GM23248 (cell line): ENCODE measurements around the gene TCF12. TPM values are rescaled to one million over a fixed set of nuclear protein-coding genes. Genes with fewer than 3 reads are reported as not detected.

Experiments used
- DNase-seq: peaks from one replicate; pipeline ENCODE4 v3.0.0-alpha.2; 2015
- H2AFZ ChIP-seq: fragments of 200-600 bp; sonication (generic); 2 replicates; pipeline ENCODE4 v1.6.1; 2016; ENCODE audit warnings: antibody characterized with exemption
- H3F3A ChIP-seq: fragments of 200-600 bp; sonication (generic); 2 replicates; pipeline ENCODE4 v1.6.1; 2016; ENCODE audit warnings: mild to moderate bottlenecking, antibody characterized with exemption, mixed run types; ENCODE audit not compliant: insufficient read depth
- H3K27ac ChIP-seq: fragments of 200-600 bp; sonication (generic); 2 replicates; pipeline ENCODE4 v1.5.1; 2016; ENCODE audit warnings: mild to moderate bottlenecking
- H3K27me3 ChIP-seq: fragments of 200-600 bp; sonication (generic); replicated peaks from 2 replicates; pipeline ENCODE4 v1.6.1; 2016; ENCODE audit warnings: mild to moderate bottlenecking; ENCODE audit not compliant: insufficient read depth
- H3K36me3 ChIP-seq: fragments of 200-600 bp; sonication (generic); 2 replicates; pipeline ENCODE4 v1.6.1; 2016; ENCODE audit warnings: low read depth, mild to moderate bottlenecking
- H3K4me1 ChIP-seq: fragments of 200-600 bp; sonication (generic); 2 replicates; pipeline ENCODE4 v1.6.1; 2016; ENCODE audit warnings: mild to moderate bottlenecking; ENCODE audit not compliant: insufficient read depth
- H3K4me2 ChIP-seq: fragments of 200-600 bp; sonication (generic); one replicate; pipeline ENCODE4 v1.6.1; 2016; ENCODE audit warnings: mild to moderate bottlenecking; ENCODE audit not compliant: unreplicated experiment
- H3K4me3 ChIP-seq: fragments of 200-600 bp; sonication (generic); 2 replicates; pipeline ENCODE4 v1.5.1; 2016; ENCODE audit warnings: mild to moderate bottlenecking
- H3K79me2 ChIP-seq: fragments of 200-600 bp; sonication (generic); 2 replicates; pipeline ENCODE4 v1.6.1; 2016; ENCODE audit warnings: mild to moderate bottlenecking; ENCODE audit not compliant: insufficient read depth
- H3K9ac ChIP-seq: fragments of 200-600 bp; sonication (generic); 2 replicates; pipeline ENCODE4 v1.6.1; 2016; ENCODE audit warnings: mild to moderate bottlenecking
- H3K9me2 ChIP-seq: fragments of 200-600 bp; sonication (generic); 2 replicates; pipeline ENCODE4 v1.6.1; 2016; ENCODE audit warnings: mixed run types, mild to moderate bottlenecking, moderate library complexity; ENCODE audit not compliant: insufficient read depth
- H3K9me3 ChIP-seq: fragments of 200-600 bp; sonication (generic); one replicate; pipeline ENCODE4 v1.6.1; 2017; ENCODE audit warnings: low read depth
- H4K20me1 ChIP-seq: fragments of 200-600 bp; sonication (generic); 2 replicates; pipeline ENCODE4 v1.6.0; 2016; ENCODE audit not compliant: insufficient read depth
- EZH2 ChIP-seq: fragments of 200-600 bp; sonication (generic); IDR thresholded peaks from 2 replicates; pipeline ENCODE4 v1.6.1; 2018; ENCODE audit warnings: antibody characterized with exemption, mild to moderate bottlenecking; ENCODE audit not compliant: insufficient read depth, poor library complexity, severe bottlenecking
- EZH2phosphoT487 ChIP-seq: fragments of 200-600 bp; sonication (generic); IDR thresholded peaks from 2 replicates; pipeline ENCODE4 v1.6.1; 2018; ENCODE audit warnings: antibody characterized with exemption, moderate library complexity, mild to moderate bottlenecking, low read depth; ENCODE audit not compliant: insufficient read depth
- WGBS, 2 experiments: methylation state at CpG; one replicate each; pipeline ENCODE4 v1.1.6; 2015 to 2017; ENCODE audit warnings: low lambda C conversion rate in 2 of 2, low coverage in 1 of 2; ENCODE audit errors: missing lambda C conversion rate in 2 of 2; 5-methylcytosine and 5-hydroxymethylcytosine counted together
- in situ Hi-C: fragments of 300-500 bp; cut with MboI; formaldehyde crosslinking; loops from 2 replicates; pipeline ENCODE4 v1.15.0; 2020
- polyA plus RNA-seq: library from polyadenylated mRNA; unstranded; fragments of >200 nt; fragmentation: Nextera tagmentation; extraction: Ambion mirVana; gene quantifications from 2 replicates; pipeline ENCODE4 v1.2.1, GENCODE V29; 2016
- total RNA-seq: library from RNA; depleted of rRNA; stranded (reverse); fragments of >200 nt; shearing (Covaris generic); gene quantifications from 2 replicates; pipeline ENCODE4 v1.2.3, GENCODE V29; 2014

Gene TCF12
- total and polyA plus RNA-seq, 2 experiments from 2014 or later = 53.6 to 58.6 TPM

GRCh38 chr15:57324944-57325679 lies 406.7 kb downstream of the TCF12 start:
- Histone ChIP-seq H3K9me2 (no peaks in the 10 kb centered on the region), H3K27me3 (no peaks in the 10 kb centered on the region), H3K9ac (no peak overlapping the region), H3K36me3 (no peaks in the 10 kb centered on the region), H3K4me2 (no peak overlapping the region), H3K27ac (no peak overlapping the region), H4K20me1 (no peaks in the 10 kb centered on the region), H3K4me3 (no peak overlapping the region), H3K79me2 (no peaks in the 10 kb centered on the region), H2AFZ (no peak overlapping the region), H3F3A (peaks cover 14% of the 10 kb centered on the region), H3K4me1 (peaks cover 20% of the 10 kb centered on the region), H3K9me3 (no peaks in the 10 kb centered on the region)
- no peak for DNase-seq
- 85 to 89% methylated on average over 11 of the region's 11 CpGs for WGBS, 2 experiments
- in situ Hi-C loops = no loop called here
- no peak for TF ChIP-seq EZH2phosphoT487
- no peak for TF ChIP-seq EZH2

DNA sequence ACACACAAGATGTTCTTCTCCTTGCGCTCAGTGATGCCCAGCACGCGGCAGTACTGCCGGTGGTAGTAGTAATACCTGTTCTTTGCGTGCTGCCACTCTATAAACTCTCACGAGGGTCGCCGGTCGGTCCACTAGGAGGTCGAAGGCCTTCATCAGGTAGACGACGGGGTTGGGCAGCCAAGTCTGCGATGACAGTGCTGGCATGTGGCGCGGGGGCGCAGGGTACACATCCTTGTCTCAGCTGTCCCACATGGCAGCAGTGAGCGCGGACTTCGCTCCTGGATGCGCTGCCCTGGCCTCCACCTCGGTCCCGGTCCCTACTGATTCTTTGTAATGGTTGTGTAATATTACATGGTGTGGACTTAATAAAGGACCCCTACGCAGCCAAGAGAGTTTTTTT lies 407.8 kb downstream of the TCF12 start:
- no peaks in the 10 kb centered on the region for H3K27me3 ChIP-seq
- no peak for DNase-seq
- 92 to 95% methylated on average over 23 of the region's 23 CpGs for WGBS, 2 experiments
- H3K9me2 ChIP-seq = no peaks in the 10 kb centered on the region
- peaks cover 14% of the 10 kb centered on the region for H3F3A ChIP-seq
- no peaks in the 10 kb centered on the region for H3K9me3 ChIP-seq
- no peak overlapping the region for H3K4me2 ChIP-seq
- H2AFZ ChIP-seq = no peak overlapping the region
- H3K4me3 ChIP-seq = no peak overlapping the region
- peaks cover 14% of the 10 kb centered on the region for H3K4me1 ChIP-seq
- no peak for TF ChIP-seq EZH2
- TF ChIP-seq EZH2phosphoT487 = no peak
- H3K9ac ChIP-seq = no peak overlapping the region
- H4K20me1 ChIP-seq = no peaks in the 10 kb centered on the region
- in situ Hi-C loops = no loop called here
- H3K36me3 ChIP-seq = no peaks in the 10 kb centered on the region
- H3K27ac ChIP-seq = no peak overlapping the region
- no peaks in the 10 kb centered on the region for H3K79me2 ChIP-seq

DNA sequence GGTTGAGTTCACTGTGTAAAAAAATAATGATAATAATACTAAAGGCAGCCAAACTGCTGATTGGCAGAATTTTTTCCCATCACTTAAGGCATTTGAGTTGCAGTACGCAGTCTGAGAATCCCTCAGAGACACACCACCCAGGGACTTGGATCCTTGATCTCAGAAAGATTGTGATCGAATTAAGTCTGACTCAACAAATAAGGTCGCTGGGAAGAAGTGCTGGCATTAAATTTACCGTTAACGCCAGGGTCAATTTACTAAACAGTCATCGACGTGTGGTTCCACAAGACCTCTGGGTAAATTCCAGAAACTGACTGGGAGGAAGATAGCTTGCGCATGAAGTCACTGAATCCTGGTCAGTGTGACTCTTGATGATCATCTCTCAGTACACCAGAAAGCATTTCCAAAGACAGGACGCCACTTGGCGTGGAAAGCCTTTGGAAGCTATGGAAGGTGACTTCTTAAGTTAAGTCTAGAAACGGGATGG lies 409.6 kb downstream of the TCF12 start:
- Histone ChIP-seq H4K20me1 (no peaks in the 10 kb centered on the region), H3K27me3 (no peaks in the 10 kb centered on the region), H3K27ac (peak overlapping the region; percentile 84), H3F3A (peaks cover 14% of the 10 kb centered on the region), H3K4me3 (peak overlapping the region; percentile 43), H3K9me3 (no peaks in the 10 kb centered on the region), H3K4me1 (peaks cover 14% of the 10 kb centered on the region), H3K9ac (peak overlapping the region; percentile 69), H3K4me2 (peak overlapping the region; percentile 66), H3K9me2 (no peaks in the 10 kb centered on the region), H3K79me2 (no peaks in the 10 kb centered on the region), H2AFZ (peak overlapping the region; percentile 34), H3K36me3 (no peaks in the 10 kb centered on the region)
- in situ Hi-C loops = no loop called here
- peak; percentile 100 for DNase-seq
- TF ChIP-seq EZH2 (no peak), EZH2phosphoT487 (no peak)
- WGBS, 2 experiments = 2 to 3% methylated on average over 11 of the region's 11 CpGs

DNA sequence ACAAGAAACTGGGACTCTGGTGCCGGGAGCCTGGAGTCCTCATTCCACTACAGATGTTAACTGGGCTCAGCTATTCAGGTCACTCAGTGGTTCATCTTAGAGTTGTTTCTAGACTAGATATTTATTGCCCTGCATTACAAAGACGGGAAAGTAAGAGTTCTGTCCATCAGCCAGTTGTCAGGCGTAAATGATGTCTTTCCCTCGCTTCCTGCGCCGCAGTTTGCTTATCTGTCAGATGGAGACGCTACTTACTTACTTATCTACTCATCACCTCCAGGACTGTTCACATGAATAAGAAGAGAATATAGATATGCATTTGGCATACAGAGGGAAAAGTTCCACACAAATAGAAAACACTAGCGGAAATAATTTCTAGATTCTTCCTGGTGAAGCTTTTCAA lies 410.0 kb downstream of the TCF12 start:
- 0 out of 2 replicates have a peak overlapping the region, but pooled peaks have one; percentile 15 for H2AFZ ChIP-seq
- peak overlapping the region; percentile 13; the same call in 1 of the 2 replicates for H3K9ac ChIP-seq
- no peak for DNase-seq
- H3K27ac ChIP-seq = peak overlapping the region; percentile 61
- 67 to 74% methylated on average over 8 of the region's 8 CpGs for WGBS, 2 experiments
- peak overlapping the region; percentile 20 for H3K4me2 ChIP-seq
- H3K9me3 ChIP-seq = no peaks in the 10 kb centered on the region
- peaks cover 16% of the 10 kb centered on the region for H3K4me1 ChIP-seq
- H4K20me1 ChIP-seq = no peaks in the 10 kb centered on the region
- H3K36me3 ChIP-seq = no peaks in the 10 kb centered on the region
- in situ Hi-C loops = no loop called here
- H3F3A ChIP-seq = peaks cover 14% of the 10 kb centered on the region
- no peaks in the 10 kb centered on the region for H3K79me2 ChIP-seq
- TF ChIP-seq EZH2 (no peak), EZH2phosphoT487 (no peak)
- no peaks in the 10 kb centered on the region for H3K27me3 ChIP-seq
- peak overlapping the region; percentile 22; the same call in 1 of the 2 replicates for H3K4me3 ChIP-seq
- H3K9me2 ChIP-seq = no peaks in the 10 kb centered on the region
